GM21528 (cell line): Measurements from ENCODE around the gene NUP205.
A peak's percentile ranks its signal among the peaks of the same experiment; 100 is the strongest.
"Not testable (repeated sequence)": the region's sequence is repeated elsewhere in the genome, so short reads cannot be mapped to it uniquely, and the experiment has no call there.

Source experiments
- ATAC-seq: cut with Tn5 transposase; IDR thresholded peaks from one replicate; pipeline ENCODE4 v1.9.1; 2021; ENCODE audit warnings: mild to moderate bottlenecking, moderate library complexity; ENCODE audit not compliant: unreplicated experiment, low FRiP score

NUP205 gene

GRCh38 chr7:135665042-135665441, 107.3 kb downstream of the NUP205 start:
- ATAC-seq = no peak

- ATAC-seq = no peak
These were observed 108.4 kb downstream of the NUP205 start for GRCh38 chr7:135666156-135666555.

DNA sequence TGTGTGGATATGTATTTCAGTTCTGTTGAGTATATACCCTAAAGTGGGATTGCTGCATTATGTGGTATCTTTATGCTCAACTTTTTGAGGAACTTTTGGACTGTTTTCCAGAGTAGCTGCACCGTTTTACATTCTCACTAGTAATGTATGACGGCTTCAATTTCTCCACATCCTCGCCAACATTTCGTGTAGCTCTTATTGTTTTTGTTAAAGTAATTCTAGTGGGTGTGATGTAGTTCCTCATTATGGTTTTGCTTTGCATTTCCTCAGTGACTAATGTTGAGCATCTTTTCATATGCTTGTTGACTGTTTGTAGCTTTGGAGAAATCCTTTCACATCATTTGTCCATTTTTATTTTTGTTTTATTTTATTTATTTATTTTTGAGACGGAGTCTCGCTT, 109.1 kb downstream of the NUP205 start:
- no peak for ATAC-seq

DNA sequence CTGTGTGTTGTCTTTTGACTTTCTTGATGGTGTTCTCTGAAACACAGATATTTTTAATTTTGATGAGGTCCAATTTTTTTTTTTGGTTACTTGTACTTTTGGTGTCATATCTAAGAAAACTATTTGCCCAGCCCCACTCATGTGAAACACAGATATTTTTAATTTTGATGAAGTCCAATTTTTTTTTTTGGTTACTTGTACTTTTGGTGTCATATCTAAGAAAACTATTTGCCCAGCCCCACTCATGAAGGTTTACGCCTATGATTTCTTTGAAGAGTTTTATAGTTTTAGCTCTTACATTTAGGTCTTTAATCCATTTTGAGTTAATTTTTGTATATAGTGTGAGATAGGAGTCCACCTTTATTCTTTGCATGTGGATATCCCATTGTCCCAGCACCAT, 109.9 kb downstream of the NUP205 start:
- not testable (repeated sequence) for ATAC-seq

DNA sequence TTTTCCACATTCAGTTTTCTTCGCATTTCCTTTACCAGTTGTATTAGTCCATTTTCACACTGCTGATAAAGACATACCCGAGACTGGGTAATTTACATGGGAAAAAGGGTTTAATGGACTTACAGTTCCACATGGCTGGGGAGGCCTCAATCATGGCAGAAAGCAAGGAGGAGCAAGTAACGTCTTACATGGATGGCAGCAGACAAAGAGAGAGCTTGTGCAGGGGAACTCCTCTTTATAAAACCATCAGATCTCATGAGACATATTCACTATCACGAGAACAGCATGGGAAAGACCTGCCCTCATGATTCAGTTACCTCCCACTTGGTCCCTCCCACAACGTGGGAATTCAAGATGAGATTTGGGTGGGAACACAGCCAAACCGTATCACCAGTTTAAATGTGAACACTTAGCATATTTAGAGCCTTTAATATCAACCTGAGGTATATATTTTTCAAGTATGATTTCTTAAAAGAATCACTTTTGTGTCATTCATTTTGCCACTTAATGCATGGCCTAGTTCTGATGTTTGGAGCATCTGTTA, 111.2 kb downstream of the NUP205 start:
- not testable (repeated sequence) for ATAC-seq

DNA sequence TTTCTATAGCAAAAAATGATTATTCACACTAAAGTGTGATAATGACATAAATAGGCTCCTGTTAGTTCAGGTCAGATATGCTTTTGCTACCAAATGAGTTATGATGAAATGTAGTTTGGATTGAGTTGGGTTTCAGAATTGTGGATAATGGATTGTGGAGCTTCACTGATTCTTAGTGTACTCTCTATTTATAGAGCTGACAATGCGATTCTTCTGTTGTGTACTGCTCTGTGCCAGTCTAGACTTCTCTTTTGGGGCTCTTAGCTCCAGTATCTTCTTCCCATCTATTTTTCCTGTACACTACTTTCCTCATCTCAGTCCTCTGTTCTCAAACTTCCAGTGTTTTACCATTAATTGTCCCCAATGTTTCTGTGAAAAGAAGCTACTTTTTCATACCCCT, 112.1 kb downstream of the NUP205 start:
- no peak for ATAC-seq

DNA sequence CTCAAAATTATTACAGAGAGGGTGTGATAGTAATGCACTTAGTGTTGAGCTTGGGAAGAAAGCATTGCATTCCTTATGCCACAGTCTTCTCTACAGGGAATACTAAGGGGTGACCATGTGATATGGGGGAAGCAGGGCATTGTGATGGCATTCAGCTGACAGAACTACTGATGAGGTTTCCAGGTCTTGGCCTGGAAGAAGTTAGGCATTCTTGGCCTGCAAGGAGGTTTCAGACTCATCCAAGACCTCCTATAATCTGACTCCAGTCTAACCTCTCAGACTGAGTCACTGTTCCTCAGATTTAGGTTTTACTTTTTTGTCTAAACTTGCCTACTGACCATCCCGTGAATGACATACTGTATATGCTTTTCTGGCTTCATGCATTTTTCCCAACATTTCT, 112.5 kb downstream of the NUP205 start:
- no peak for ATAC-seq

- ATAC-seq = peak; percentile 74
These were observed 115.0 kb downstream of the NUP205 start for GRCh38 chr7:135672560-135673359.

DNA sequence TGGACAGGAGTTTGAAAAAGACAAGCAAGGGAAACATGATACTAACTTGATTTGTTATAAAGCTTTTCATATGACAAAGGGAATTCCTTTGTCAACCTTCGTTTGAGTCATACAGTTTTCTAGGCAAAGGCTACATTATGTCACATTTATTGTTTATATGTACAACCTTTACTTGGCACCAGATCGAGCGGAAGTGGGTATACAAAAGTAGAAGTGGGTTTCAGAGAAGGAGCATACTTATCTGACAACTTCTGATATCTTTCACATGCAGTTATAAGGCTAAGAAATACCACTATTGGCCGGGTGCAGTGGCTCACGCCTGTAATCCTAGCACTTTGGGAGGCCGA, 115.6 kb downstream of the NUP205 start:
- ATAC-seq = no peak

- no peak for ATAC-seq
These were observed 121.2 kb downstream of the NUP205 start for GRCh38 chr7:135678612-135679575.

DNA sequence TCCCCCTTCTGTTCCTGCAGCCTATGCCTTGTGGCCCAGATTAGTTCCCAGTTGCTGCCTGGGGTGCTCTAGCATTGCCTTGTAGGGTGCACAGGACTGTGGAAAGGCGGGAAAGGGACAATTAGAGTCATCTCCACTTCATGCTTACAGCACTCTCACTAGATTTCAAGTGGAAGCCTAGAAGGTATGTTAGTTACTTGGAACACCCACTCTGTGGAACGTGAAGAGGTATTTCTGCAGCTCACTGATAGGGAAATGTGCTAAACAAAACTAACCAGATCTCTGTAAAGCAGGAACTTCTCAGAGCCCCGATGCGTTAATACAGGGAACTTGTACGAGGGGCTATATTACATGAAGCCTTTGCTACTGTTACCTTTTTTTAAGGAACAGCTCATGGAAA, 124.0 kb downstream of the NUP205 start:
- ATAC-seq = no peak

DNA sequence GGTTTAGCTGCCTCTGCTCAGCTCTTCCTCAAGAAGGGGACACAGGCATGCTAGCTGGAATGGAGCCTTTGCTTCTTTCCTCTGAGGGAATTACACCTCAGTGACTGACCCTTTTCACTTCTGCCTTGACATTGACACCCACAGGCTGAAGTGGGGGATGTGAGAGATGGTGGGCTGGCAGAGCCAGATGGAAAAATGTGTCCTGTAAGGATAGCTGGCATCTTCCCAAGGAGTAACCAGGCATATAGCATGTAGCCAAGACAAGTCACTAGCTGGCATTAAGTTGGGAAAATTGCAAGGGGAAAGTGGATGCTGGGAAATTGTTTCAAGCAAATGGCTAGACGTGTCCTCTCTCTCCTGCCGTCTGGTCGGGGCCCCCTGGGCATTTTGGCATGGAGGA, 124.5 kb downstream of the NUP205 start:
- no peak for ATAC-seq

DNA sequence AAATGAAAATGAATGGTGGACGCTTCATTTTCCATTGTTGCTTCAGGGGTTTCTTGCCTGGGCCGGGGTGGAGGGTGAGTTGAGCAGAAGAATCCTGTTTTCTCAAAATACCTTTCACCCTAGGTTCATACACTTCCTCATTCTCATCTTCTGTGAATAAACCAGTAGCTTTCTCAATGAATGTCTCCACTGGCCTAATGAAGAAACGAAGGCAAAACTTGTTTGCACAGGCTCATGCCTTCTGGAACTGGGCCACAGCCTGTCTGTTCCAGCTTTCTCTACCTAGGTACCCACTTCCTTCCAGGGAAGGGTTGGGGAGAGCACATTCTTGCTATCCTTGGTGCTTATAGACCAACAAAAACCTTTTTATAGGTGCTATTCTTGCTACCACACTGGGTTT, 125.9 kb downstream of the NUP205 start:
- no peak for ATAC-seq

- ATAC-seq = no peak
These were observed 126.4 kb downstream of the NUP205 start for GRCh38 chr7:135684136-135684535.

- no peak for ATAC-seq
These were observed 127.0 kb downstream of the NUP205 start for GRCh38 chr7:135684699-135685098.

DNA sequence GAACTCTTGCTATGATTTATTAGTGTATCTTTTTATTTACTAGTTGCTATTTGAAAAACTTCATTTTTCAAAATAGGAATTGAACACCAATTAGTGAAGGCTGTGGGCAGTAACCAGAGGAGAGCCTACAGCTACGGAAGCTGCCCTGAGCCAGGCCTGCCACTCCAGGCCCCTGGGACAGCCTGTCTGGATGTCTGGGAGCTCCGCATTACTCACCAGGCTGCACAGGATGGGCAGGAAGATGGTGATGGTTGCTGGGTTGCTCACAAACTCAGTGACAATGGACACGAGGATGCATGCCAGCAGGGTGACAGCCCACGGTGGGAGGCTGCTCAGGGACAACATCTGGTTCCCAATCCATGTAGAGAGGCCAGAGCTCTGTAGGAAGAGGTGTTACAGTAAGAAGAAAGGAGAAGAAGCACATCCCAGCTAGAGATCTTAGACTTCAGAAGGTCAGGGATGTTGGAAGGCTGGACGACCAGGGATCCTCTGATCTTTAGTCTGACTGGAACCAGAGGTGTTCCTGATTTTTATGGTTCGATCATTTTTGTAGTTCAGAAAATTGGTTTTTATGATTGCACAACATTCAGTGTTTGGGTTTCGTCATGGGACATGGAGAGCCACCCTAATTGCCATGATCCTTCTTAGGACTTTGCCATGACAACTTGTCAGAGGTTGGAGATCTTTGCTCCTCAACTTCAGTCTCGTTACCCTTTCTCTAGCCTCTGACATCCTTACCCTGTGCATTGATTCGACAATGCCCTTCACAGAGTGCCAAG, 127.8 kb downstream of the NUP205 start:
- no peak for ATAC-seq

- ATAC-seq = no peak
These were observed 129.7 kb downstream of the NUP205 start for GRCh38 chr7:135687466-135687865.

DNA sequence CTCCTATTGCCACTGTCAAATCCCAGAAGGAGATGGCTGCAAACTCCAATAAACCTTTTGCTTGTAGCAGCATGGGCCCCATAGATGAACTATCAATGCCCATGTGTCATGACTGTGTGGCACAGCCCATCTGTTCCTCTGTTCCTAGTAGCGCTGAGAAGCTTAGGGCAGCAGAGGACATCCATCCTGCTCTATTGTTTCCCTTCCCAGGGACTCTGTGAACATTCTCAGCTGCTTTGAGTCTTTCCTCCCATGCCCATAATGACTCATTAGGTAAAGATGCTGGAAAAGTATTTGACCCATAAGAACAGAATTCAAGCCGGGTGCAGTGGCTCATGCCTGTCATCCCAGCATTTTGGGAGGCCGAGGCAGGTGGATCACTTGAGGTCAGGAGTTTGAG, 132.8 kb downstream of the NUP205 start:
- no peak for ATAC-seq

GRCh38 chr7:135692055-135692454, 134.3 kb downstream of the NUP205 start:
- ATAC-seq = no peak

DNA sequence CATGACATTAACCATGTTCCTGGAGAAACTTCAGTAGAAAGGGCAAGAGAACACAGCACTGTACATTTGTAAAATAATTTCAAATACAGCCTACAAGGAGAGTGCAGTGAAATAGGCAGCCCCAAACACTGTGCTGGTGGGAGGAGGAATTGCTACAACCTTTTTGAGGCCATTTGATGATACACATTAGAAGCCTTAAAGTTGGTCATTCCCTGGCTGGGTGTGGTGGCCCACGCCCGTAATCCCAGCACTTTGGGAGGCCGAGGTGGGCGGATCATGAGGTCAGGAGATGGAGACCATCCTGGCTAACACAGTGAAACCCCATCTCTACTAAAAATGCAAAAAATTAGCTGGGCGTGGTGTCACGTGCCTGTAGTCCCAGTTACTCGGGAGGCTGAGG, 134.9 kb downstream of the NUP205 start:
- ATAC-seq = not testable (repeated sequence)

- ATAC-seq = no peak
These were observed 135.8 kb downstream of the NUP205 start for GRCh38 chr7:135693558-135693957.
